ENCODE measurements around the gene HSPB6. TPM values are rescaled to one million over a fixed set of nuclear protein-coding genes. Genes with fewer than 3 reads are reported as not detected.
A peak's percentile ranks its signal among the peaks of the same experiment; 100 is the strongest.

The HSPB6 gene
- total RNA-seq, 1 donor from 2014 or later, result 0.42 TPM

- H3K27me3 Mint-ChIP-seq, result no peaks in the 10 kb centered on the region
- intact Hi-C loops (cut with micrococcal nuclease), result no loop called here
- H3K4me3 Mint-ChIP-seq, result no peak overlapping the region
- peaks cover 27% of the 10 kb centered on the region for H3K4me1 Mint-ChIP-seq
- DNase-seq, result peak; percentile 56
- H3K27ac Mint-ChIP-seq, result no peak overlapping the region
- no peaks in the 10 kb centered on the region for H3K9me3 Mint-ChIP-seq
- peaks cover 18% of the 10 kb centered on the region for H3K36me3 Mint-ChIP-seq (ENCODE audit: low read depth)
These were observed 4.7 kb downstream of the HSPB6 start for GRCh38 chr19:35751839-35752745.

- peak overlapping the region; percentile 61 for H3K4me3 Mint-ChIP-seq
- H3K4me1 Mint-ChIP-seq, result peaks cover 33% of the 10 kb centered on the region
- DNase-seq, result no peak
- H3K36me3 Mint-ChIP-seq (ENCODE audit: low read depth), result peaks cover 17% of the 10 kb centered on the region
- no peak overlapping the region for H3K27ac Mint-ChIP-seq
- no peaks in the 10 kb centered on the region for H3K9me3 Mint-ChIP-seq
- intact Hi-C loops (cut with micrococcal nuclease), result no loop called here
- no peaks in the 10 kb centered on the region for H3K27me3 Mint-ChIP-seq
These were observed 6.7 kb downstream of the HSPB6 start for GRCh38 chr19:35750167-35750566.

- no peaks in the 10 kb centered on the region for H3K27me3 Mint-ChIP-seq
- H3K9me3 Mint-ChIP-seq, result no peaks in the 10 kb centered on the region
- H3K27ac Mint-ChIP-seq, result peak within 1 kb of the TSS; percentile 95
- H3K36me3 Mint-ChIP-seq (ENCODE audit: low read depth), result peaks cover 12% of the 10 kb centered on the region
- H3K4me1 Mint-ChIP-seq, result peaks cover 37% of the 10 kb centered on the region
- intact Hi-C loops (cut with micrococcal nuclease), result loop anchor here (1.0 to 10.0 kb wide), 3 partner anchors 10 to 366 kb away; partner anchors contain the start of genes OVOL3, POLR2I, PROSER3 and TBCB
- DNase-seq, result peak; percentile 100
- peak within 1 kb of the TSS; percentile 99 for H3K4me3 Mint-ChIP-seq
These were observed 8.5 kb downstream of the HSPB6 start, which contains the start of gene LIN37 for GRCh38 chr19:35748106-35749020. Gene LIN37 (plus strand): TSS chr19:35748576. CDS start chr19:35748725, 149 bp downstream.

GRCh38 chr19:35746531-35746930, 10.3 kb downstream of the HSPB6 start:
- Mint-ChIP-seq H3K9me3 (no peaks in the 10 kb centered on the region), H3K36me3 (ENCODE audit: low read depth) (peaks cover 19% of the 10 kb centered on the region), H3K4me1 (peaks cover 47% of the 10 kb centered on the region), H3K27me3 (no peaks in the 10 kb centered on the region), H3K4me3 (peak overlapping the region; percentile 94), H3K27ac (peak overlapping the region; percentile 100)
- intact Hi-C loops (cut with micrococcal nuclease), result loop anchor here (5.0 to 10.0 kb wide), 2 partner anchors 306 to 368 kb away; partner anchors contain the start of genes OVOL3, POLR2I, TBCB and THAP8
- DNase-seq, result no peak

GRCh38 chr19:35746087-35746462, 10.8 kb downstream of the HSPB6 start:
- H3K4me1 Mint-ChIP-seq, result peaks cover 47% of the 10 kb centered on the region
- H3K27ac Mint-ChIP-seq, result peak overlapping the region; percentile 100
- intact Hi-C loops (cut with micrococcal nuclease), result loop anchor here (5.0 to 10.0 kb wide), 2 partner anchors 306 to 369 kb away; partner anchors contain the start of genes OVOL3, POLR2I, TBCB and THAP8
- H3K27me3 Mint-ChIP-seq, result no peaks in the 10 kb centered on the region
- H3K36me3 Mint-ChIP-seq (ENCODE audit: low read depth), result peaks cover 19% of the 10 kb centered on the region
- no peaks in the 10 kb centered on the region for H3K9me3 Mint-ChIP-seq
- peak overlapping the region; percentile 94 for H3K4me3 Mint-ChIP-seq
- no peak for DNase-seq

GRCh38 chr19:35745328-35746086, 11.3 kb downstream of the HSPB6 start, which contains the start of the genes PSENEN and U2AF1L4:
Gene PSENEN (plus strand): TSS chr19:35745651. CDS start chr19:35745931, 280 bp downstream.
Gene U2AF1L4 (minus strand): TSS chr19:35745418. CDS start chr19:35745391, 27 bp downstream.
- intact Hi-C loops (cut with micrococcal nuclease), result loop anchor here (1.0 to 10.0 kb wide), 5 partner anchors 28 to 369 kb away; partner anchors contain the start of genes ARHGAP33, OVOL3, POLR2I and TBCB
- H3K27ac Mint-ChIP-seq, result peak within 1 kb of the TSS; percentile 100
- DNase-seq, result peak; percentile 99
- no peaks in the 10 kb centered on the region for H3K9me3 Mint-ChIP-seq
- H3K4me1 Mint-ChIP-seq, result peaks cover 52% of the 10 kb centered on the region
- H3K4me3 Mint-ChIP-seq, result peak within 1 kb of the TSS; percentile 94
- peaks cover 20% of the 10 kb centered on the region for H3K36me3 Mint-ChIP-seq (ENCODE audit: low read depth)
- H3K27me3 Mint-ChIP-seq, result no peaks in the 10 kb centered on the region

GRCh38 chr19:35744430-35745327, 12.2 kb downstream of the HSPB6 start:
- H3K9me3 Mint-ChIP-seq, result no peaks in the 10 kb centered on the region
- H3K36me3 Mint-ChIP-seq (ENCODE audit: low read depth), result peaks cover 20% of the 10 kb centered on the region
- peak; percentile 98 for DNase-seq
- intact Hi-C loops (cut with micrococcal nuclease), result loop anchor here (1.0 to 10.0 kb wide), 5 partner anchors 27 to 370 kb away; partner anchors contain the start of genes ARHGAP33, OVOL3, POLR2I and TBCB
- peaks cover 50% of the 10 kb centered on the region for H3K4me1 Mint-ChIP-seq
- peak overlapping the region; percentile 100 for H3K27ac Mint-ChIP-seq
- H3K4me3 Mint-ChIP-seq, result peak overlapping the region; percentile 94
- H3K27me3 Mint-ChIP-seq, result no peaks in the 10 kb centered on the region

GRCh38 chr19:35743640-35744429, 13.0 kb downstream of the HSPB6 start:
- Mint-ChIP-seq H3K36me3 (ENCODE audit: low read depth) (peaks cover 21% of the 10 kb centered on the region), H3K9me3 (no peaks in the 10 kb centered on the region), H3K27ac (peak overlapping the region; percentile 100), H3K4me1 (peaks cover 49% of the 10 kb centered on the region), H3K4me3 (peak overlapping the region; percentile 94), H3K27me3 (no peaks in the 10 kb centered on the region)
- intact Hi-C loops (cut with micrococcal nuclease), result loop anchor here (10.0 kb wide), 1 partner anchor 371 kb away; the partner anchor contains the start of genes OVOL3, POLR2I and TBCB
- DNase-seq, result no peak

- Mint-ChIP-seq H3K4me1 (peaks cover 45% of the 10 kb centered on the region), H3K27ac (peak within 1 kb of the TSS; percentile 98), H3K4me3 (peak within 1 kb of the TSS; percentile 94), H3K9me3 (no peaks in the 10 kb centered on the region), H3K36me3 (ENCODE audit: low read depth) (peaks cover 28% of the 10 kb centered on the region), H3K27me3 (no peaks in the 10 kb centered on the region)
- intact Hi-C loops (cut with micrococcal nuclease), result loop anchor here (1.0 to 10.0 kb wide), 2 partner anchors 29 to 373 kb away; partner anchors contain the start of genes OVOL3, POLR2I and TBCB
- DNase-seq, result peak; percentile 92
These were observed 14.6 kb downstream of the HSPB6 start, which contains the start of gene IGFLR1 for GRCh38 chr19:35742121-35742724. Gene IGFLR1 (minus strand): TSS chr19:35742452. CDS start chr19:35741180, 1,272 bp downstream.

- Mint-ChIP-seq H3K36me3 (ENCODE audit: low read depth) (peaks cover 38% of the 10 kb centered on the region), H3K4me1 (peaks cover 47% of the 10 kb centered on the region), H3K27me3 (no peaks in the 10 kb centered on the region), H3K27ac (peak overlapping the region; percentile 97), H3K4me3 (peak overlapping the region; percentile 91), H3K9me3 (no peaks in the 10 kb centered on the region)
- intact Hi-C loops (cut with micrococcal nuclease), result loop anchor here (2.0 to 10.0 kb wide), 3 partner anchors 48 to 374 kb away; partner anchors contain the start of genes OVOL3, POLR2I and TBCB
- DNase-seq, result no peak
These were observed 15.7 kb downstream of the HSPB6 start for GRCh38 chr19:35741203-35741515.
